H1 (cell line): Measurements from ENCODE around the gene MIER2. TPM values are rescaled to one million over a fixed set of nuclear protein-coding genes. Genes with fewer than 3 reads are reported as not detected.

Experiments used
- CTCF ChIA-PET: fragments of 300-600 bp; sonication (Branson Sonifier 250); formaldehyde crosslinking; loops from one replicate; lab custom pipeline; 2021; ENCODE audit not compliant: partially characterized antibody; lab: Charles Lee
- POLR2A ChIA-PET: fragments of 300-600 bp; sonication (Branson Sonifier 250); formaldehyde crosslinking; loops from one replicate; lab custom pipeline; 2021; ENCODE audit warnings: inconsistent platforms; ENCODE audit not compliant: partially characterized antibody; lab: Charles Lee
- DNase-seq, 2 experiments: peaks; one replicate each; pipeline versions ENCODE4 v3.0.0 to v3.0.0-alpha.2; 2010 to 2022; ENCODE audit warnings: low spot score in 2 of 2, low read depth in 1 of 2, mixed read lengths in 1 of 2
- FAIRE-seq: peaks from 2 replicates; lab custom pipeline; 2011; peaks lifted over from hg19 to GRCh38; lab: Jason Lieb, UNC
- H2AFZ ChIP-seq: 2 replicates; pipeline ENCODE4 v1.8.1; 2012; ENCODE audit warnings: low read length, inconsistent platforms
- H2AK5ac ChIP-seq: 2 replicates; pipeline ENCODE4 v1.6.1; 2013; ENCODE audit warnings: low read depth, low read length
- H2BK120ac ChIP-seq: replicated peaks from 2 replicates; pipeline ENCODE3; 2013; ENCODE audit warnings: low read depth, low read length, inconsistent platforms
- H2BK12ac ChIP-seq: 2 replicates; pipeline ENCODE4 v1.6.1; 2013; ENCODE audit warnings: low read depth, low read length
- H2BK15ac ChIP-seq: 2 replicates; pipeline ENCODE4 v1.6.1; 2013; ENCODE audit warnings: low read length
- H2BK20ac ChIP-seq: 2 replicates; pipeline ENCODE4 v1.6.1; 2013; ENCODE audit warnings: low read length
- H2BK5ac ChIP-seq: 2 replicates; pipeline ENCODE4 v1.6.1; 2013; ENCODE audit warnings: low read depth, low read length
- H3K14ac ChIP-seq: 2 replicates; pipeline ENCODE4 v1.6.1; 2013; ENCODE audit warnings: inconsistent platforms; ENCODE audit not compliant: insufficient read length
- H3K18ac ChIP-seq: 2 replicates; pipeline ENCODE4 v1.6.1; 2013; ENCODE audit warnings: low read length; ENCODE audit errors: extremely low read depth
- H3K23ac ChIP-seq: 2 replicates; pipeline ENCODE4 v1.6.1; 2013; ENCODE audit warnings: inconsistent platforms; ENCODE audit not compliant: insufficient read length
- H3K23me2 ChIP-seq: 2 replicates; pipeline ENCODE4 v1.6.1; 2013; ENCODE audit warnings: low read depth, low read length
- H3K27ac ChIP-seq: 2 replicates; pipeline ENCODE4 v1.6.1; 2011; ENCODE audit warnings: low read depth, low read length, inconsistent platforms
- H3K27me3 ChIP-seq, 4 experiments: replicated peaks in 1 of 4; 1 replicate in 1 of 4; 2 replicates in 3 of 4; pipeline versions ENCODE4 v1.6.1 to v1.8.1; 2011 to 2013; ENCODE audit warnings: low read length in 3 of 4, mild to moderate bottlenecking in 3 of 4, inconsistent platforms in 2 of 4, mixed read lengths in 2 of 4, moderate library complexity in 1 of 4; ENCODE audit not compliant: control insufficient read depth in 3 of 4, insufficient read depth in 3 of 4; ENCODE audit errors: extremely low read depth in 1 of 4
- H3K36me3 ChIP-seq, 4 experiments: 2 replicates each; pipeline versions ENCODE4 v1.6.1 to v1.8.1; 2011 to 2013; ENCODE audit warnings: mild to moderate bottlenecking in 4 of 4, low read length in 3 of 4, moderate library complexity in 2 of 4, control low read depth in 1 of 4, inconsistent platforms in 1 of 4; ENCODE audit not compliant: insufficient read depth in 4 of 4, control insufficient read depth in 2 of 4
- H3K4ac ChIP-seq: replicated peaks from 2 replicates; pipeline ENCODE3; 2013; ENCODE audit warnings: low read length, low read depth, mixed read lengths, inconsistent platforms; ENCODE audit not compliant: insufficient read length
- H3K4me1 ChIP-seq, 4 experiments: replicated peaks in 1 of 4; 1 replicate in 1 of 4; 2 replicates in 3 of 4; pipeline versions ENCODE4 v1.6.1 to v1.8.1; 2011 to 2013; ENCODE audit warnings: low read length in 3 of 4, inconsistent platforms in 2 of 4, mixed read lengths in 1 of 4; ENCODE audit not compliant: insufficient read depth in 4 of 4, control insufficient read depth in 3 of 4
- H3K4me2 ChIP-seq, 2 experiments: 2 replicates each; pipeline versions ENCODE4 v1.6.1 to v1.8.1; 2011 to 2013; ENCODE audit warnings: low read depth in 2 of 2, low read length in 2 of 2, control low read depth in 1 of 2, inconsistent platforms in 1 of 2, mild to moderate bottlenecking in 1 of 2; ENCODE audit not compliant: insufficient read depth in 1 of 2
- H3K4me3 ChIP-seq, 4 experiments: fragments of 200-600, 300-600 bp in 1 of 4; sonication (generic), shearing (Covaris generic), sonication (Bioruptor Twin) in 1 of 4; 2 replicates each; pipeline versions ENCODE4 v1.5.1 to v1.8.1; 2011 to 2016; ENCODE audit warnings: low read length in 4 of 4, low read depth in 3 of 4, control low read depth in 2 of 4, inconsistent platforms in 2 of 4, mild to moderate bottlenecking in 2 of 4, mixed read lengths in 1 of 4, moderate library complexity in 1 of 4; ENCODE audit not compliant: insufficient read depth in 2 of 4; ENCODE audit errors: extremely low read depth in 1 of 4
- H3K56ac ChIP-seq: replicated peaks from 2 replicates; pipeline ENCODE3; 2013; ENCODE audit warnings: low read depth, mild to moderate bottlenecking, mixed read lengths, low read length, inconsistent platforms; ENCODE audit not compliant: insufficient read length
- H3K79me1 ChIP-seq: 2 replicates; pipeline ENCODE4 v1.6.1; 2013; ENCODE audit warnings: low read depth, low read length, control low read depth
- H3K79me2 ChIP-seq, 2 experiments: 2 replicates each; pipeline versions ENCODE4 v1.6.1 to v1.8.1; 2012 to 2013; ENCODE audit warnings: low read length in 2 of 2, mild to moderate bottlenecking in 2 of 2, inconsistent platforms in 1 of 2; ENCODE audit not compliant: insufficient read depth in 2 of 2, control insufficient read depth in 1 of 2
- H3K9ac ChIP-seq, 4 experiments: replicated peaks in 1 of 4; 1 replicate in 1 of 4; 2 replicates in 3 of 4; pipeline versions ENCODE4 v1.6.1 to v1.8.1; 2011 to 2013; ENCODE audit warnings: low read depth in 3 of 4, low read length in 3 of 4, control low read depth in 2 of 4, mild to moderate bottlenecking in 2 of 4, moderate library complexity in 2 of 4, inconsistent platforms in 1 of 4; ENCODE audit errors: extremely low read depth in 1 of 4
- H3K9me3 ChIP-seq, 2 experiments: 2 replicates each; pipeline versions ENCODE4 v1.6.1 to v1.8.1; 2012 to 2013; ENCODE audit warnings: mild to moderate bottlenecking in 2 of 2, moderate library complexity in 2 of 2, control low read depth in 1 of 2, inconsistent platforms in 1 of 2, low read depth in 1 of 2, low read length in 1 of 2, mixed read lengths in 1 of 2; ENCODE audit not compliant: insufficient read depth in 2 of 2
- H4K20me1 ChIP-seq, 2 experiments: replicated peaks in 1 of 2; 2 replicates each; pipeline versions ENCODE3 to v1.8.1; 2011 to 2013; ENCODE audit warnings: inconsistent platforms in 2 of 2, low read length in 2 of 2, mild to moderate bottlenecking in 1 of 2; ENCODE audit not compliant: insufficient read depth in 2 of 2, control insufficient read depth in 1 of 2
- H4K5ac ChIP-seq: 2 replicates; pipeline ENCODE4 v1.6.1; 2013; ENCODE audit warnings: low read length, low read depth, mixed read lengths, inconsistent platforms; ENCODE audit not compliant: insufficient read length
- H4K8ac ChIP-seq: 2 replicates; pipeline ENCODE4 v1.8.0; 2013; ENCODE audit warnings: mild to moderate bottlenecking, moderate library complexity, low read length, inconsistent platforms; ENCODE audit not compliant: insufficient read depth; ENCODE audit errors: extremely low read depth
- H4K91ac ChIP-seq: replicated peaks from 2 replicates; pipeline ENCODE3; 2013; ENCODE audit warnings: low read length, mixed read lengths, inconsistent platforms; ENCODE audit not compliant: insufficient read length
- CREB1 ChIP-seq: IDR thresholded peaks from 2 replicates; pipeline ENCODE4 v1.6.1; 2012; ENCODE audit warnings: inconsistent platforms
- EP300 ChIP-seq, 2 experiments: IDR thresholded peaks; 1 replicate in 1 of 2; 2 replicates in 1 of 2; pipeline ENCODE4 v1.6.1; 2011 to 2012; ENCODE audit warnings: low read depth in 2 of 2, low read length in 2 of 2, mild to moderate bottlenecking in 2 of 2, borderline replicate concordance in 1 of 2, inconsistent platforms in 1 of 2, moderate library complexity in 1 of 2
- EZH2 ChIP-seq: fragments of 200-600 bp; sonication (generic); IDR thresholded peaks from 2 replicates; pipeline ENCODE4 v1.7.1; 2012; ENCODE audit warnings: low read depth, mild to moderate bottlenecking, moderate library complexity, low read length, inconsistent platforms; ENCODE audit not compliant: severe bottlenecking
- POLR2A ChIP-seq, 2 experiments: IDR thresholded peaks; 1 replicate in 1 of 2; 2 replicates in 1 of 2; pipeline ENCODE4 v1.6.1; 2011; ENCODE audit warnings: low read depth in 2 of 2, low read length in 2 of 2, mild to moderate bottlenecking in 2 of 2; ENCODE audit errors: control extremely low read depth in 1 of 2
- TAF1 ChIP-seq: IDR thresholded peaks from 2 replicates; pipeline ENCODE4 v1.6.1; 2011; ENCODE audit warnings: mild to moderate bottlenecking, low read depth, low read length
- WGBS, 2 experiments: shearing (Covaris generic) in 1 of 2; methylation state at CpG; one replicate each; pipeline versions ENCODE4 v1.1.6 to v1.1.7; 2013 to 2015; ENCODE audit warnings: low lambda C conversion rate in 2 of 2, mixed read lengths in 2 of 2, inconsistent platforms in 1 of 2, low coverage in 1 of 2, missing lambda C conversion rate in 1 of 2; ENCODE audit not compliant: insufficient replicate concordance in 2 of 2, insufficient coverage in 1 of 2, insufficient read length in 1 of 2; ENCODE audit errors: extremely low coverage in 1 of 2, missing lambda C conversion rate in 1 of 2; 5-methylcytosine and 5-hydroxymethylcytosine counted together
- polyA plus RNA-seq, 7 experiments: library from polyadenylated mRNA; depleted of rRNA in 3 of 7; stranded (reverse) in 5 of 7; unstranded in 2 of 7; fragments of >200 nt in 5 of 7; fragments of 200-250 nt in 2 of 7; gene quantifications; 1 replicate in 5 of 7; 2 replicates in 1 of 7; 4 replicates in 1 of 7; pipeline versions ENCODE4 v1.2.1 to v1.2.3, GENCODE V29; 2011 to 2013; ENCODE audit warnings: missing spikeins in 2 of 7, mixed read lengths in 2 of 7
- total RNA-seq: library from RNA; stranded (reverse); fragmentation: NEBNext Ultra II Directional; extraction: Animal tissue kit (Norgen Biotek cat#: 25700); gene quantifications from 2 replicates; pipeline ENCODE4 v1.2.1, GENCODE V29; 2021
- TF ChIP-seq, protein P1 (sequence below): IDR thresholded peaks from 2 replicates; pipeline ENCODE4 v1.6.1; 2012; ENCODE audit warnings: inconsistent platforms

Gene MIER2
- total and polyA plus RNA-seq, 2 of the 8 experiments (the other 6 are each of a cell fraction or from before 2014, with no cell fraction given), result 30.3 to 48.3 TPM

DNA sequence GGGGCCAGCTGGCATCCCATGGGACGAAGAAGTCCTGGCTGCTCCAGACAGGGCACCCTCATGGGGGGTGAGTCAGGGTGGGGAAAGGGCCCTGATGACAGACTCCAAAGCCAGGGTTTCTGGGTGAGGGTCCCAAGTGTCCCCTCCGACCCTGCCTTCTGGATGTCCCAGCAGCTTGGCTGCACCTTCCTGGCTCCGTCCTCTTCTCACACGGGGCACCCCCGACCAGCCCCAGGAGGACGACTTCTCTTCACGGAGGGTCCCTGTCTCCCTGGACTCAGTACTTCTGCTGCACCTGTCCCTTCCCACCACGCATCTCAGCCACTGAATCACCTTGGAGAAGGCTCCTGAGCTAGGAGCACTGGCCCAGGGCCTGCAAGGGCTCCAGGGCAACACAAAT is 19.9 kb downstream of the MIER2 start:
- Histone ChIP-seq H3K27ac (no peak overlapping the region), H3K27me3 (no peaks in the 10 kb centered on the region), H3K4me2 (no peak overlapping the region), H3K56ac (no peak overlapping the region), H4K91ac (no peak overlapping the region), H2AK5ac (no peak overlapping the region), H3K9ac (no peak overlapping the region), H4K20me1 (peaks cover 2 to 22% of the 10 kb centered on the region in 2 experiments), H3K9me3 (peaks cover 8 to 16% of the 10 kb centered on the region in 2 experiments; a peak in 3 of 4 replicates), H3K79me1 (peaks cover 13% of the 10 kb centered on the region), H3K18ac (no peak overlapping the region), H2BK15ac (no peak overlapping the region), H2AFZ (no peak overlapping the region), H3K14ac (no peak overlapping the region), H3K79me2 (peaks cover 17 to 39% of the 10 kb centered on the region in 2 experiments), H3K4ac (no peak overlapping the region), H3K4me3 (no peak overlapping the region), H3K23ac (no peak overlapping the region), H2BK5ac (no peak overlapping the region), H3K4me1 (no peaks in the 10 kb centered on the region), H4K5ac (no peak overlapping the region), H2BK20ac (no peak overlapping the region), H2BK120ac (no peak overlapping the region), H3K36me3 (peaks cover 35 to 86% (median 65%) of the 10 kb centered on the region in 4 experiments), H2BK12ac (no peak overlapping the region), H4K8ac (no peak overlapping the region), H3K23me2 (peaks cover 4% of the 10 kb centered on the region; the same call in 1 of the 2 replicates)
- WGBS, 2 experiments, result 89% methylated on average over 8 of the region's 8 CpGs; no CpG with 5 or more reads in 1 of the 2 experiments
- FAIRE-seq, result no peak
- DNase-seq, result no peak
- ChIA-PET POLR2A (interaction anchor here (1.3 kb wide), 1 partner anchor 18 kb away, joined by 3 read pairs; no protein-coding TSS in a partner anchor), CTCF (no interaction called here)
- no peak for TF ChIP-seq TAF1
- no peak for TF ChIP-seq EP300 (IDR thresholded peaks at IDR 0.05; ENCODE audit: borderline replicate concordance in 1 of 2, low read depth in 2 of 2, low read length in 2 of 2)
- TF ChIP-seq, protein P1, sequence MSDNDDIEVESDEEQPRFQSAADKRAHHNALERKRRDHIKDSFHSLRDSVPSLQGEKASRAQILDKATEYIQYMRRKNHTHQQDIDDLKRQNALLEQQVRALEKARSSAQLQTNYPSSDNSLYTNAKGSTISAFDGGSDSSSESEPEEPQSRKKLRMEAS, result no peak
- TF ChIP-seq EZH2, result no peak
- TF ChIP-seq CREB1, result no peak
- no peak for TF ChIP-seq POLR2A (IDR thresholded peaks at IDR 0.05; ENCODE audit: control extremely low read depth in 1 of 2, low read depth in 2 of 2, low read length in 2 of 2)
